ENCODE data around the gene PRICKLE2.

- TF ChIP-seq, protein P1, sequence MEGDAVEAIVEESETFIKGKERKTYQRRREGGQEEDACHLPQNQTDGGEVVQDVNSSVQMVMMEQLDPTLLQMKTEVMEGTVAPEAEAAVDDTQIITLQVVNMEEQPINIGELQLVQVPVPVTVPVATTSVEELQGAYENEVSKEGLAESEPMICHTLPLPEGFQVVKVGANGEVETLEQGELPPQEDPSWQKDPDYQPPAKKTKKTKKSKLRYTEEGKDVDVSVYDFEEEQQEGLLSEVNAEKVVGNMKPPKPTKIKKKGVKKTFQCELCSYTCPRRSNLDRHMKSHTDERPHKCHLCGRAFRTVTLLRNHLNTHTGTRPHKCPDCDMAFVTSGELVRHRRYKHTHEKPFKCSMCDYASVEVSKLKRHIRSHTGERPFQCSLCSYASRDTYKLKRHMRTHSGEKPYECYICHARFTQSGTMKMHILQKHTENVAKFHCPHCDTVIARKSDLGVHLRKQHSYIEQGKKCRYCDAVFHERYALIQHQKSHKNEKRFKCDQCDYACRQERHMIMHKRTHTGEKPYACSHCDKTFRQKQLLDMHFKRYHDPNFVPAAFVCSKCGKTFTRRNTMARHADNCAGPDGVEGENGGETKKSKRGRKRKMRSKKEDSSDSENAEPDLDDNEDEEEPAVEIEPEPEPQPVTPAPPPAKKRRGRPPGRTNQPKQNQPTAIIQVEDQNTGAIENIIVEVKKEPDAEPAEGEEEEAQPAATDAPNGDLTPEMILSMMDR (IDR thresholded peaks at IDR 0.05), result no peak
- no peak for TF ChIP-seq POLR2A (IDR thresholded peaks at IDR 0.05)
Measured at GRCh38 chr3:64157150-64158035, 67.9 kb downstream of the PRICKLE2 start.
